Left lung (tissue), 10 donors: ENCODE measurements around the gene ID1. TPM values are rescaled to one million over a fixed set of nuclear protein-coding genes. Genes with fewer than 3 reads are reported as not detected.
A peak's percentile ranks its signal among the peaks of the same experiment; 100 is the strongest.

Source experiments
- ATAC-seq: fragments of 200-7000 bp; cut with Tn5 transposase; one replicate; pipeline ENCODE4 v1.9.1; 2020; ENCODE audit warnings: moderate library complexity
- DNase-seq, 4 donors: peaks; one replicate each; pipeline ENCODE4 v3.0.0-alpha.2; 2013 to 2020
- H3K27ac ChIP-seq, 2 donors: fragments of 200-600 bp; sonication (generic) in 1 of 2; one replicate each; pipeline versions ENCODE4 v1.5.0 to v1.8.0; 2020 to 2021
- H3K27me3 ChIP-seq, 2 donors: fragments of 200-600 bp; sonication (generic) in 1 of 2; one replicate each; pipeline versions ENCODE4 v1.5.0 to v1.8.0; 2020 to 2021
- H3K36me3 ChIP-seq, 2 donors: fragments of 200-600 bp; sonication (generic) in 1 of 2; one replicate each; pipeline versions ENCODE4 v1.5.0 to v1.8.0; 2020 to 2021
- H3K4me1 ChIP-seq, 2 donors: fragments of 200-600 bp; one replicate each; pipeline ENCODE4 v1.8.0; 2021
- H3K4me3 ChIP-seq, 2 donors: fragments of 200-600 bp; sonication (generic) in 1 of 2; one replicate each; pipeline versions ENCODE4 v1.5.0 to v1.8.0; 2020 to 2021; ENCODE audit warnings: mild to moderate bottlenecking in 1 of 2
- H3K9me3 ChIP-seq, 2 donors: fragments of 200-600 bp; sonication (generic) in 1 of 2; one replicate each; pipeline versions ENCODE4 v1.5.0 to v1.8.0; 2020 to 2021
- intact Hi-C, 2 donors: fragments of 100-400 bp; cut with DNase I; formaldehyde crosslinking; loops; one replicate each; pipeline versions ENCODE4 v1.11.2 to v1.14.2; 2022
- polyA plus RNA-seq, 6 donors: library from polyadenylated mRNA; unstranded; fragments of 120-200 nt; gene quantifications; one replicate each; pipeline ENCODE4 v1.2.1, GENCODE V29; 2013; ENCODE audit not compliant: insufficient read length in 6 of 6
- total RNA-seq, 2 donors: library from RNA; stranded (reverse); fragmentation: NEBNext Ultra II Directional; extraction: Animal tissue kit (Norgen Biotek cat#: 25700); gene quantifications; one replicate each; pipeline ENCODE4 v1.2.1, GENCODE V29; 2021
- TF ChIP-seq, protein P1 (sequence below), 2 donors: fragments of 200-600 bp; sonication (generic) in 1 of 2; IDR thresholded peaks; one replicate each; pipeline versions ENCODE4 v1.5.0 to v1.8.0; 2021; ENCODE audit warnings: antibody characterized with exemption in 2 of 2
- donor health status: DM: no; HTN: yes; CAD: no.
- donor health status: DM: no; HTN: no; CAD: no.

Gene ID1
- total and polyA plus RNA-seq, 8 donors = 65.4 to 297 (median 135) TPM

DNA sequence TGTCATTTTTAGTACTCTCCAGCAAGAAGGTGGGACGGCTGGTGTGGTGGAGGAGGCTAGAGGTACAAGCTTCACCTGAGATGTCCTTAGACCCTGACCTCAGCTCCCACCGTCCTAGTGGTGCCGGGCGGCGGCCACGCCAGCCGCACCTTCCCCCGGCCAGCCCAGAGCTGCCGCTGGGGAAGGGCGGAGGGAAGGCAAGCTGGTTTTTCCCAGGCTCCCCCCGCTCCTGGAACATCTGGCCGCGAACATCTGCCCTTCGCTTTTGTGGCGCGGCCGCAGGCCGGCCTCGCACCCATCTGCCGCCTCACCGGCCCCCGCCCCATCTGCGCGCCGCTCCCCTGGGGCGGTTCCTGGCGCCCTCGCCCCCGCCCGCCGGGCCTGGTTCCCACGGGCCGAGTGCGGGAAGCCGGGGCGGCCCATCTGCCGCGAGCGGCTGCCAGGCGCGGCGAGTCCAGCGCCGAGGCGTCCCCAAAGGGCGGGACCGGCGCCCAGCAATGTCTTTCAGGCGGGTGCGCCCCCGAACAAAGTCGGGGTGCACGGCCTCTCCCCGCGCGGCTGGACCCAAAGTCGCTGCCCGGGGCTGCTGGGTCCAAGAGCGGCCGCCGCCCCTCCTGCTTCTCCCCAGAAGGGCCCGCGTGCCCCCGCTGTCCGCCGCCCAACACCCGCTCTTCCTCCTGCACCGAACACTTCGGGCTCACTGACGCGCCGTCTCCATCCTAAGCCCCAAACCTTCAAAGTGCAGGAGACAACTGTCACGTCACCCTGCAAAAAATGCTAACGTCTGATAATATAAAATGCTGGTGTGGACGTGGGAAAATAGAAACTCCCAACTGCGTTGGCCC, 17.3 kb upstream of the ID1 start:
- ATAC-seq = peak; percentile 95
- peak overlapping the region; percentile 33 to 41 for H3K4me3 ChIP-seq
- peak in 2 of 4 donors; percentile 38 to 89 for DNase-seq
- H3K27me3 ChIP-seq = peaks cover 0 to 19% of the 10 kb centered on the region in 2 donors
- H3K36me3 ChIP-seq = no peaks in the 10 kb centered on the region
- intact Hi-C loops = no loop called here
- peak overlapping the region; percentile 74 to 81 for H3K27ac ChIP-seq
- H3K9me3 ChIP-seq = no peaks in the 10 kb centered on the region
- H3K4me1 ChIP-seq = peaks cover 4 to 31% of the 10 kb centered on the region in 2 donors
- TF ChIP-seq, protein P1, sequence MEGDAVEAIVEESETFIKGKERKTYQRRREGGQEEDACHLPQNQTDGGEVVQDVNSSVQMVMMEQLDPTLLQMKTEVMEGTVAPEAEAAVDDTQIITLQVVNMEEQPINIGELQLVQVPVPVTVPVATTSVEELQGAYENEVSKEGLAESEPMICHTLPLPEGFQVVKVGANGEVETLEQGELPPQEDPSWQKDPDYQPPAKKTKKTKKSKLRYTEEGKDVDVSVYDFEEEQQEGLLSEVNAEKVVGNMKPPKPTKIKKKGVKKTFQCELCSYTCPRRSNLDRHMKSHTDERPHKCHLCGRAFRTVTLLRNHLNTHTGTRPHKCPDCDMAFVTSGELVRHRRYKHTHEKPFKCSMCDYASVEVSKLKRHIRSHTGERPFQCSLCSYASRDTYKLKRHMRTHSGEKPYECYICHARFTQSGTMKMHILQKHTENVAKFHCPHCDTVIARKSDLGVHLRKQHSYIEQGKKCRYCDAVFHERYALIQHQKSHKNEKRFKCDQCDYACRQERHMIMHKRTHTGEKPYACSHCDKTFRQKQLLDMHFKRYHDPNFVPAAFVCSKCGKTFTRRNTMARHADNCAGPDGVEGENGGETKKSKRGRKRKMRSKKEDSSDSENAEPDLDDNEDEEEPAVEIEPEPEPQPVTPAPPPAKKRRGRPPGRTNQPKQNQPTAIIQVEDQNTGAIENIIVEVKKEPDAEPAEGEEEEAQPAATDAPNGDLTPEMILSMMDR (IDR thresholded peaks at IDR 0.05) = no peak

DNA sequence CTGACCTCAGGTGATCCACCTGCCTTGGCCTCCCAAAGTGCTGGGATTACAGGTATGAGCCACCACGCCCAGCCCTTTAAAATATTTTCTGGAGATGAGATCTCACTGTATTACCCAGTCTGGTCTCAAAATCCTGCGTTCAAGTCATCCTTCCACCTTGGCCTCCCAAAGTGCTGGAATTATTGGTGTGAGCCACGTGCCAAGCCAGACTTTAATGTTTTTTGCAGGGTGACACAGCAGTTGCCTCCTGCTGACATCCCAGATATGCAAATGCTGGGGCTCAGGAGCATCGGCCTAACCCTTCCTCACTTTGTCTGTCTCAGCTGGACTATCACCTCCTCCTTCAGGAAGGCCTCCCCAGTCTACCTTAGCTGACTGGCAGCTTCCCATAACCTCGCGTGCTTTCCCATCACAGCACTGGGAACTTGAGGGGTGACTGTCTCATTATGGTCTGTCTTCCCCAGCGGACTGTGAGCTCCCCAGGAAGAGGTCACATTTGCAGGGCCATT, 14.3 kb upstream of the ID1 start:
- Histone ChIP-seq H3K27me3 (peaks cover 0 to 19% of the 10 kb centered on the region in 2 donors), H3K27ac (no peak overlapping the region), H3K36me3 (no peaks in the 10 kb centered on the region), H3K4me3 (no peak overlapping the region), H3K4me1 (peaks cover 5 to 59% of the 10 kb centered on the region in 2 donors), H3K9me3 (no peaks in the 10 kb centered on the region)
- ATAC-seq (no peak), DNase-seq (no peak)
- intact Hi-C loops = no loop called here
- TF ChIP-seq, protein P1 (IDR thresholded peaks at IDR 0.05) = no peak

DNA sequence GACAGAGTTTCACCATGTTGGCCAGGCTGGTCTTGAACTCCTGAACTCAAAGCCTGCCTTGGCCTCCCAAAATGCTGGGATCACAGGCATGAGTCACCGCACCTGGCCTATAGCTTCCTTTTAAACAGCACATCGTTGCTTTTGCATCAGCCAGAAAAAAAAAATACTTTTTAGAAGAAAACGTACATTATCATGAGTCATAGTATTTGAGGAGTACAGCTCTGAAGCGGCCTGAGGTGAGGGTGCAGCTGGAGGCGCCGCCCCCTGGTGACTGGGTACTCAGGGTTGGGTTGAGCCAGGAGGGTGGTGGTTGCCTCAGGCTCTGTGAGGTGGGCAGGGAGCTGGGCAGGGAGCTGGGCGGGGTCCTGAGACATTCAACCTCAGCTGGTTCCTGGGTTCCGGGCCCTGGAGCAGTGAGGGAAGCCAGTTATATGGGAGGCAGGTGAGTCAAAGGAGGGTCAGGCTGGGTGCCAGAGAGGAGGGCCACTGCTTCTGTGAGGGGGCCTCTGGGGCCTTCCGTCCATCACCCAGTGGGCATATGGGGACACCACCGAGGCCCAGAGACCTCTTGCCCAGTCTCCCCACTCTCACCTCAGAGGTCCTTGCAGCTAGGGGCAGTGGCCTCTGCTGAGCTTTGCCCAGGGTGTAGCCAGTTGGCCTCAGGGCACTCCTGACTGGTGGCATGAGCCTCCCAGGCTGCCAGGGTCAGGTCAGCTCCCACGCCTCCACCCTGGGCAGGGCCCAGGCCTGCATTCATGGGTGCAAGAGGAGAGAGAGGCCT, 11.7 kb upstream of the ID1 start:
- H3K9me3 ChIP-seq = no peaks in the 10 kb centered on the region
- H3K4me3 ChIP-seq = no peak overlapping the region
- peak overlapping the region; percentile 26 to 81 for H3K27ac ChIP-seq
- H3K4me1 ChIP-seq = peaks cover 14 to 57% of the 10 kb centered on the region in 2 donors
- peaks cover 0 to 3% of the 10 kb centered on the region in 2 donors for H3K27me3 ChIP-seq
- DNase-seq = peak in 2 of 4 donors; percentile 67 to 89
- TF ChIP-seq, protein P1 (IDR thresholded peaks at IDR 0.05) = no peak
- no peaks in the 10 kb centered on the region for H3K36me3 ChIP-seq
- intact Hi-C loops = no loop called here
- peak; percentile 74 for ATAC-seq

DNA sequence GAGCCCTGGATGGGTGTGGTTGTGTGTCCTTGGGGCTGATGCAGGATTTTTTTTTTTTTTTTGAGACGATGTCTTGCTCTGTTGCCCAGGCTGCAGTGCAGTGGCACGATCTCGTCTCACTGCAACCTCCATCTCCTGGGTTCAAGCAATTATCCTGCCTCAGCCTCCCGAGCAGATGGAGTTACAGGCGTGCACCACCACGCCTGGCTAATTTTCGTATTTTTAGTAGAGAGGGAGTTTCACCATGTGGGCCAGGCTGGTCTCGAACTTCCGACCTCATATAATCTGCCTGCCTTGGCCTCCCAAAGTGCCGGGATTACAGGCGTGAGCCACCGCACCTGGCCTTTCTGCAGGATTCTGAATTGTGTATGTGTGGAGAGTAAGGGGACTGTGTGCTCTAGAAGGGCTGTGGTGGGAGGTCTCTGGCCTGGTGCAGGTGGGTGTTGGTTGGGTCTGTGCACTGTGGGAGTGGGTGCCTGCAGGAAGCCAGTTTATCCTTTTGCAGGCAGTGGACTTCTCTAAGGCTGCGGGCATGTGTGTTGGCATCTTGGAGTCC, 11.0 kb upstream of the ID1 start:
- Histone ChIP-seq H3K36me3 (no peaks in the 10 kb centered on the region), H3K27ac (peak overlapping the region; percentile 26 to 81)
- intact Hi-C loops = no loop called here

More for the DNA sequence above, 11.0 kb upstream of the ID1 start:
- Histone ChIP-seq H3K4me1 (peaks cover 14 to 50% of the 10 kb centered on the region in 2 donors), H3K4me3 (no peak overlapping the region), H3K9me3 (no peaks in the 10 kb centered on the region), H3K27me3 (no peaks in the 10 kb centered on the region)
- DNase-seq (no peak), ATAC-seq (no peak)
- TF ChIP-seq, protein P1 (IDR thresholded peaks at IDR 0.05) = no peak
